NCI-H2196 treated with DMSO at 0.1 percent for 48 hours (cell line): ENCODE measurements around the gene OR2F2.

Experiments
- DNase-seq: peaks from one replicate; lab custom pipeline; 2025; ENCODE audit not compliant: unreplicated experiment; lab: John Stamatoyannopoulos, UW

The OR2F2 gene

GRCh38 chr7:143913945-143914615 lies 21.0 kb upstream of the OR2F2 start:
- DNase-seq, result no peak

DNA sequence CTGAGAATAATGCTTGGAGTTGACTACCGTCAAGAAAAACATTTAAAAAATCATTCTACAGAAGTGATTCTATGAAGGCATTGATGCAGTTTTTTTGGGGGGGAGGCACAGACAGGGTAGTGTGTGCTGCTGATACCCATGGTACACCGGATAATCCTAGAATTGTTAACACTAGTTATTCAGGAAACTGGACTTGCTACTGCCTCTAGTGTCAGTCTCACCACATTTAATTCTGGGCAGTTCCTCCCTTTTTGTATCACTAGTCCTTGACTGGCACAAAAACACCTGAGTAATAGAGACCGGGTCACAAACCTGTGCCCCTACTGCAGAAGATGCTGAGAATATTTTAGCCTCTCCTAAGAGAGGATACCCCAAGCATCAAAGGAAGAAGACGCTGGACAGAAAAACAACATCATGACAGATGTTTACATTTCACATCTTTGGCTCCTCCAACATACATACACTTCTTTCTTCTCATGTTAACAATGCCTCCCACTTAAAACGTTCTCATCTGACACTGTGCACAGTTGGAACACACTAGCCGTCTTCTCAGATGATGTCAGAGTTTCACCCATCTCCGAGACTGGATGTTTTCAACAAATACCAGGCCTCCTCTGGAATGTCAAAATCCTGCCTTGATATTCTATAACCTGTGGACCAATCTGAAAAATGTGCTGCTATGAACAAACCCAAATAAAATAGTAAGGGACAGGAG lies 19.9 kb upstream of the OR2F2 start:
- no peak for DNase-seq

DNA sequence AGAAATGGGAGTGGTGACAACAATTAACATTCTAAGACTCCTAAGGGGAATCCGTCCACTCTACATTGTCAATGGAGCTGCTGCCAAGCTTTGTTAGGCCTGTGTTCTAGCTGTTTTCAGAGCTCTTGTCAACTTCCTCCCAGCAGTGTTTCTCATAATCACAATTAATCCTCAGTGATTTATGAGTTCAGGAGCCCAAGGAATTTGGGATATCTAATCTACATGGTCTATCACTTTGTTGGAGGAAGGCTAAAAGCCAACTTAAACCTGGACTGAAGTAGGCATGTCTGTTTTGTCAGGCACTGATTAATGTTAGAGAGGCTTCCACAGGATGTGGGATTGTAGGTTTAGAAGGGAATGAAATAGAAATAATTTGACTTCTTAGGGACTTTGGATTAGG lies 10.2 kb upstream of the OR2F2 start:
- DNase-seq, result no peak

DNA sequence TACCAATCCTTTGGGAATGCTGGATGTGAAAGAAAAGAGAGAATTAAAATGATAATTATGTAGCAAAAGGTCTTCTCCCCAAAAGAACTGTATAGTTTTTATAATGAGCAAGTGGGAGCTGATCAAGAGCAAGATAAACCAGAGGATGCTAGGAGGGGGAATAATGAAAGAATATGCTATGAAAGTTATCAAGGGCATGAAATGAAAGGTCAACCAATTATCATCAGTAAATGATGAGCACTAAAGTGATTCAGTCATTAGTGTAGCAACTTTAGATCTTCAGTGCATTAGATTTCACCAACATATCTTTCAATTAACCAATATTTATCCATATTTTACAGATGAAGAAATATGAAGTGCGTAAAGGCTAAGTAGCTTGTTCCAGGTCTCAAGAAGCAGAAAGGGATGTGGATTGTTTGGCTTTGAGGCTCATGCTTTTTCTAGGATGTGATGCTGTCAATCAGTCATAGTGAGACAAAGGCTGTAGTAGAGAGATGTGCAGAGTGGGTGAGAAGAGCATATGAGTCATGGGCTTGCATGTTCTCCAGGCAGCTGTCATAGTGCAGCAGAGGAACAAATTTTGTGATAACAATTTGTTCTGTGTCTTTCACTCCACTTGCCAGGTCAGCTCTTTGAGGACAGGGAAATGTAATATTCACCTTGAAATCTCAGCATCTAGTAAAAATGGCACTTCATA lies 5.7 kb upstream of the OR2F2 start:
- DNase-seq, result no peak

DNA sequence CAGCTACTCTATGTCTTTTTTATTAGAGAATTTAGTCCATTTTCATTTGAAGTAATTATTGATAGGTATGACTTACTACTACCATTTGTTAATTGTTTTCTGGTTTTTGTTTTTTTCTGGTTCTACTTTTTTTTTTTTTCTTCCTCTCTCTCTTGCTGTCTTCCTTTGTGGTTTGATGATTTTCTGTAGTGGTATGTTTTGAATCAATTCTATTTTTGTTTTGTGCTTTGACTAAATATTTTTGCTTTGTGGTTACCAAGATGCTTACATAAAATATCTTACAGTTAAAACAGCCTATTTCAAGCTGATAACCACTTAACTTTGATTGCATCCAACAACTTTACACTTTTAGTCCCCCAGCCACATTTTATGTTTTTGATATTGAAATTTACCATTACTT lies 3.3 kb upstream of the OR2F2 start:
- DNase-seq, result no peak

- DNase-seq, result no peak
These were observed 1.3 kb downstream of the OR2F2 start for GRCh38 chr7:143936087-143937009.

- DNase-seq, result no peak
These were observed 3.6 kb downstream of the OR2F2 start for GRCh38 chr7:143938379-143939243.

DNA sequence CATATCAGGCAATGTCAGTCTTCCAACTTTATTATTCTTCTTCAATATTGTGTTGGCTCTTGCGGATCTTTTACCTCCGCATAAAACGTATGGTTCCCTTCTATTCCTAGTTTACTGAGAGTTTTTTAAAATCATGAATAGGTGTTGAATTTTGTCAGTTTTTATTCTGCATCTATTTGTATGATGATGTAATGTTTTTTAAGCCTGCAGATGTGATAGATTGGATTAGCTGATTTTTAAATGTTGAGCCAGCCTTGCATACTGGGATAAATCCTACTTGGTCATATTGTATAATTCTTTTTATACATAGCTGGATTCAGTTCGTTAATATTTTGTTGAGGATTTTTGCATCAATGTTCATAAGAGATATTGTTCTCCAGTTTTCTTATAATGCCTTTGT lies 10.4 kb downstream of the OR2F2 start:
- no peak for DNase-seq

DNA sequence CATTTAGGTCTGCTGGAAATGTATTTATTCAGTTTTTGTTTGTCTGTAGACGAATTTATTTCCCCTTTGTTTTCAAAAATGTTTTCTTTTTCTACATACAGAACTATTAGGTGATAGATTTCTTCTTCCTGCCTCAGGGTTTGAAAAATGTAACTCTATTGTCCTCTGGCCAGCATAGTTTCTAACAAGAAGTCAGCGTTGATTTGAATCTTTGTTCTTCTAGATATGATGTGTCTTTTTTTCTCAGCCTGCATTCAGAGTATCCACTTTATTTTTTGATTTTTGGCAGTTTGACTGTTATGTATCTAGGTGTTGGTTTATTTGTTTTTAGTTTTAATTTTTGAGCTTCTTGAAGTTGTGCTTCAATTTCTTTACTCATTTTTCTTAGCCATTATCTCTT lies 12.1 kb downstream of the OR2F2 start:
- DNase-seq, result no peak

GRCh38 chr7:143948733-143949132 lies 13.7 kb downstream of the OR2F2 start:
- no peak for DNase-seq

GRCh38 chr7:143953421-143953820 lies 18.4 kb downstream of the OR2F2 start:
- no peak for DNase-seq

DNA sequence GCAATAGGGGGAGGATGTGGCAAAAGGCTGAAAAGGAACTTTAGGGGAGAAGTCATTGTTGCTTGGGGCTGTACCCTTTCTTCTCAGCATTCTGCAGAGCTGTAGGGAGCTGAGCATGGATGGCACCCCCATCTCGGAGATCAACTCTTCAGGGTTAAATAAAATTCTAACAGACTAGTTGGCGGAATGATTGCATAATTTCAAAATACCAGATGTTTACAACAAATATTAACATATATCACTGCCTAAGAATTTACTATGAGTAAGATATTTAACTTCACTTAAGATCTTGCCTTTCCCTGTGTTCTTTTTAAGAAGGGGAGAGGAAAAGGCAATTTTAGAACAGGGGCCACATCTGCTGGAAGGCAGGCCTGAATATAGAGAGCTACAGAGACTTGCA lies 19.1 kb downstream of the OR2F2 start:
- no peak for DNase-seq

GRCh38 chr7:143954544-143954943 lies 19.5 kb downstream of the OR2F2 start, which contains the start of gene OR2F1:
OR2F1 (plus strand) TSS chr7:143954844; CDS start chr7:143959971, 5,127 bp downstream.
- DNase-seq, result no peak

- DNase-seq, result no peak
These were observed 23.7 kb downstream of the OR2F2 start for GRCh38 chr7:143958781-143959180.

DNA sequence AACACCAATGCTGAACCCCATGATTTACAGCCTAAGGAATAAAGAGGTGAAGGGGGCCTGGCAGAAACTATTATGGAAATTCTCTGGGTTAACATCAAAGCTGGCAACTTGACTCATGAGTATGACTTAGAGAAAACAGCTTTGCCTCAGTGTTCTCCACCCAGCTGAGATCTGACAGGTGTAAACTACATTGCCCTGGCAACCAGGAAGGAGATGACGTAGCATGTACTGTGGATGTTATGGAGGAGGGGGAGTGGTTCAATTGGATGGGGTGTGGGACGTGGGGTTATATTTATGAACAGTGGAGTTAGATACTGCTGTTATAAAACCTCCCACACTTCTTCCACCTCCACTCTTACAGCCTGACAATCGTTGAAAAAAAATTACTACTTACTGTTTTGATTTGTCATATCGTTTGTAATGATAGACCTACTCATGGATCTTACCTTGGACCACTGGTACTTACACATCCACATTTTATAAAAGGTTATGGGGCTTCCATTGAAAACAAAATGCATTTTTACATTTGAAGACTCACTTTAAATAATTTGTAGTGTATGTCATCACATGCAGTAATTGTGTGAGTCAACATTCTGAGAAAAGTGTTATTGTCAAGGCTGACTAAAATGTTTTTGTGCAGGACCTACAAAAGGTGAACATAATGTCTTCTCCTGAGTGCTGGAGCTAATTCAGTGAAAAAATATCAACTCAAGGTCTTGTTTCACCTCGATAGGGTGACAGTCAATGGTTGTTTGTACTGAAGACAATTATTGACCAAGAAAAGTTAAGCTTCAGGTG lies 26.0 kb downstream of the OR2F2 start:
- DNase-seq, result no peak

DNA sequence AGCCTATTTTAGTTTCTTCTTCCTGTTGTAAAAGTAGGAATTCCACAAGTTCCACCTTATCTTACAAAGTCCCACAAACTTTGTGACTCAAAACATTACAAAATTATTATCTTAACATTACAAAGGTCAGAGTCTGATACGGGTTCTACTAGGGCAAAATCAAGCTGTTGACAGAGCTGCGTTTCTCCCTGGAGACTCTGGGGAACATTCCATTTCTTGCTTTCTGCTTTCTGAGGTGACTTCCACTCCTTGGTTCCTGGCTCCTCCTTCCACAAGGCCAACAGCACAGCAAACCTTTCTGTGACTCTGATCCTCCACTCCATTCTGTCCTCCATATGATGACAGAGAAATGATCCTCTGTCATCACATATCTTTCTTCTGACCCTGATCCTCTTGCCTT lies 30.2 kb downstream of the OR2F2 start:
- DNase-seq, result no peak

- DNase-seq, result no peak
These were observed 32.4 kb downstream of the OR2F2 start for GRCh38 chr7:143967398-143967797.

- DNase-seq, result no peak
These were observed 38.9 kb downstream of the OR2F2 start for GRCh38 chr7:143973870-143974416.

DNA sequence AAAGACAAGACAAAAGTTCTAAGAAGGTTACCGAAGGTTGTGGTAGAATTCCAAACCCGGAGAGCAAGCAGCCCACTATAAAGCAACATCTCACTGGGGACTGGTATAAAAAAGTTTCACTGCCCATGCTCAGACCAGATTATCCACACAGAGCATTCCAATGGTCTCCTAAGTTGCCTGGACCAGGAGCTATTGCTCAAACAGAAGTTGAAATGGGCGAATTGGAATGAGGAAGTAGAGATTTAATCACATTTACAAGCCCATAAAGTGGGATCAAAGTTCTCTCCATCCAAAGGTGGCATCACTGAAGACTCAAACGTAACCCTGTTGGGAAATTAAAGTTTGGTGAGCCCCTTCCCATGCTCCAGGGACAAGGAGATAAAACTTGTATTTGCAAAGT lies 39.4 kb downstream of the OR2F2 start:
- DNase-seq, result no peak
